SH-SY5Y (cell line): ENCODE data around the gene DDR2.

ENCODE experiments used
- GATA2 ChIP-seq: IDR thresholded peaks from 2 replicates; pipeline ENCODE4 v1.6.1; 2011; ENCODE audit warnings: mild to moderate bottlenecking, low read depth, low read length
- GATA3 ChIP-seq: IDR thresholded peaks from 2 replicates; pipeline ENCODE4 v1.6.1; 2011; ENCODE audit warnings: low read depth, mild to moderate bottlenecking, low read length, moderate library complexity

- TF ChIP-seq GATA2 = no peak
- TF ChIP-seq GATA3 = no peak
Measured at GRCh38 chr1:162772571-162773154, 140.4 kb downstream of the DDR2 start.
